ENCODE results near the gene RHCE. TPM values are rescaled to one million over a fixed set of nuclear protein-coding genes. Genes with fewer than 3 reads are reported as not detected.
"Not testable (repeated sequence)": the region's sequence is repeated elsewhere in the genome, so short reads cannot be mapped to it uniquely, and the experiment has no call there.

RHCE gene
- total RNA-seq (2014; rRNA removed; shearing (Covaris generic)), result 0.18 and 0.28 TPM in 2 replicates

GRCh38 chr1:25420715-25421114 lies at the start of gene RHCE:
RHCE (minus strand) TSS chr1:25420825; CDS start chr1:25420786, 39 bp downstream.
- not testable (repeated sequence) for H3K27me3 ChIP-seq; H3K27ac ChIP-seq; H3K9me3 ChIP-seq (replicated peaks); H3K36me3 ChIP-seq; H3K4me1 ChIP-seq; H3K4me3 ChIP-seq; DNase-seq

- Histone ChIP-seq H3K4me1 (no peaks in the 10 kb centered on the region), H3K9me3 (replicated peaks) (no peaks in the 10 kb centered on the region), H3K36me3 (no peaks in the 10 kb centered on the region), H3K27me3 (no peaks in the 10 kb centered on the region), H3K4me3 (no peak overlapping the region), H3K27ac (no peak overlapping the region)
- no peak for DNase-seq
These were observed 48.6 kb upstream of the RHCE start for GRCh38 chr1:25469177-25469576.

GRCh38 chr1:25468033-25468432 lies 47.4 kb upstream of the RHCE start:
- Histone ChIP-seq H3K9me3 (replicated peaks) (no peaks in the 10 kb centered on the region), H3K4me3 (no peak overlapping the region), H3K36me3 (no peaks in the 10 kb centered on the region), H3K27me3 (no peaks in the 10 kb centered on the region), H3K4me1 (no peaks in the 10 kb centered on the region), H3K27ac (no peak overlapping the region)
- no peak for DNase-seq

GRCh38 chr1:25467616-25468015 lies 47.0 kb upstream of the RHCE start:
- DNase-seq, result no peak
- Histone ChIP-seq H3K36me3 (no peaks in the 10 kb centered on the region), H3K4me1 (no peaks in the 10 kb centered on the region), H3K27me3 (no peaks in the 10 kb centered on the region), H3K4me3 (no peak overlapping the region), H3K9me3 (replicated peaks) (no peaks in the 10 kb centered on the region), H3K27ac (no peak overlapping the region)

DNA sequence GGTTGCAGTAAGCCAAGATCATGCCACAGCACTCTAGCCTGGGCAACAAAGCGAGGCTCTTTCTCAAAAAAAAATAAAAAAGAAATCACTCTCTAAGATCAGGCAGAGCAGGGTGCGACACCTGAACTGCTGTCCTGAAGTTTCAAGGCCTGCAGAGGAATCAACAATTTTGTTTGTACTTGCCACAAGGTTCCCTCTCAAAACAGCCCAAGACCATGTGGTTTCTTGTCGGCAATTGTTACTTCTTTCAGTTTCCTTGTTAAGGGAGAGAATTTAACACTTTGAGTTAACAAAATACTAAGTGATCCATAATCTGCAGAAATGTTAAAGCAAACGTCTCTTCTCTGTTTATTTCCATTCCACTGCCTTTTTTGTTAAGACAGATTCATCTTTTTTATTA lies 46.6 kb upstream of the RHCE start:
- Histone ChIP-seq H3K4me1 (no peaks in the 10 kb centered on the region), H3K9me3 (replicated peaks) (no peaks in the 10 kb centered on the region), H3K4me3 (no peak overlapping the region), H3K27me3 (no peaks in the 10 kb centered on the region), H3K36me3 (no peaks in the 10 kb centered on the region), H3K27ac (no peak overlapping the region)
- no peak for DNase-seq

DNA sequence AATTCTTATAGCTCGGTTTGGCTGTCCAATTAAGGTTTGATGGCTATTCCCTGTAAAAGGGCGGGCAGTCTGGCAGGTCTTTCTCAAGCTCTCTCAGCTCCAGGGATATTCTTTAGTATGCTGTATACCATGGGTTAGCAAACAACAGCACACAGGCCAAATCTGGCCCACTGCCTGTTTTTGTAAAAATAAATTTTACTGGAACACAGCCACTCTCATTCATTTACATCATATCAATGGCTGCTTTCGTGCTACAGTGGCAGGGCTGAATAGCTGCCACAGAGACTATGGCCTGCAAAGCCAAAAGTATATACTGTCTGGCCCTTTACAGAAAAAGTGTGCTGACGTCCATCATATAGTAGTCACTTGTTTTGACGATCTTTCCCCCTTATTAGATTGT lies 42.1 kb upstream of the RHCE start:
- H3K36me3 ChIP-seq, result peaks cover 24% of the 10 kb centered on the region
- no peak for DNase-seq
- no peak overlapping the region for H3K4me3 ChIP-seq
- H3K27me3 ChIP-seq, result no peaks in the 10 kb centered on the region
- no peaks in the 10 kb centered on the region for H3K4me1 ChIP-seq
- no peaks in the 10 kb centered on the region for H3K9me3 ChIP-seq (replicated peaks)
- H3K27ac ChIP-seq, result no peak overlapping the region

- H3K27ac ChIP-seq, result no peak overlapping the region
- H3K27me3 ChIP-seq, result no peaks in the 10 kb centered on the region
- H3K4me3 ChIP-seq, result no peak overlapping the region
- no peaks in the 10 kb centered on the region for H3K4me1 ChIP-seq
- no peaks in the 10 kb centered on the region for H3K9me3 ChIP-seq (replicated peaks)
- DNase-seq, result no peak
- peaks cover 24% of the 10 kb centered on the region for H3K36me3 ChIP-seq
These were observed 41.2 kb upstream of the RHCE start for GRCh38 chr1:25461849-25462248.

DNA sequence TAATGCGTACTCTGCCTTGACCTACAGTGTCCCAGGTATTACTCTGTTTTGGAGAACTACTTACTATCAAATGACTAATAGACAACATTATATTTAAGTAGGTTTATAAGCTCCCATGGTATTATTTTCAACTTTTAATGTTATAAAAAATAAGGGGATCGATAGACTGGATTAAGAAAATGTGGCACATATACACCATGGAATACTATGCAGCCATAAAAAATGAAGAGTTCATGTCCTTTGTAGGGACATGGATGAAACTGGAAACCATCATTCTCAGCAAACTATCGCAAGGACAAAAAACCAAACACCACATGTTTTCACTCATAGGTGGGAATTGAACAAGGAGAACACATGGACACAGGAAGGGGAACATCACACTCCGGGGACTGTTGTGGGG lies 40.2 kb upstream of the RHCE start:
- H3K4me1 ChIP-seq; H3K9me3 ChIP-seq (replicated peaks); H3K4me3 ChIP-seq; DNase-seq; H3K27ac ChIP-seq; H3K27me3 ChIP-seq: not testable (repeated sequence)
- peaks cover 27% of the 10 kb centered on the region for H3K36me3 ChIP-seq

- Histone ChIP-seq H3K27me3 (no peaks in the 10 kb centered on the region), H3K9me3 (replicated peaks) (no peaks in the 10 kb centered on the region), H3K4me3 (no peak overlapping the region), H3K4me1 (no peaks in the 10 kb centered on the region), H3K36me3 (peaks cover 32% of the 10 kb centered on the region), H3K27ac (no peak overlapping the region)
- no peak for DNase-seq
These were observed 39.4 kb upstream of the RHCE start for GRCh38 chr1:25460020-25460419.

- no peak for DNase-seq
- Histone ChIP-seq H3K4me1 (no peaks in the 10 kb centered on the region), H3K27me3 (no peaks in the 10 kb centered on the region), H3K36me3 (peaks cover 35% of the 10 kb centered on the region), H3K4me3 (no peak overlapping the region), H3K9me3 (replicated peaks) (no peaks in the 10 kb centered on the region), H3K27ac (no peak overlapping the region)
These were observed 38.1 kb upstream of the RHCE start for GRCh38 chr1:25458541-25459298.

- H3K27ac ChIP-seq, result no peak overlapping the region
- H3K4me3 ChIP-seq, result no peak overlapping the region
- peaks cover 35% of the 10 kb centered on the region for H3K36me3 ChIP-seq
- H3K27me3 ChIP-seq, result no peaks in the 10 kb centered on the region
- H3K4me1 ChIP-seq, result no peaks in the 10 kb centered on the region
- DNase-seq, result no peak
- H3K9me3 ChIP-seq (replicated peaks), result no peaks in the 10 kb centered on the region
These were observed 35.9 kb upstream of the RHCE start for GRCh38 chr1:25456502-25456901.

GRCh38 chr1:25451908-25452307 lies 31.3 kb upstream of the RHCE start:
- peaks cover 14% of the 10 kb centered on the region for H3K36me3 ChIP-seq
- H3K9me3 ChIP-seq (replicated peaks), result no peaks in the 10 kb centered on the region
- no peak overlapping the region for H3K27ac ChIP-seq
- H3K27me3 ChIP-seq, result no peaks in the 10 kb centered on the region
- H3K4me1 ChIP-seq, result peaks cover 9% of the 10 kb centered on the region
- no peak for DNase-seq
- no peak overlapping the region for H3K4me3 ChIP-seq

GRCh38 chr1:25450891-25451290 lies 30.3 kb upstream of the RHCE start:
- no peak overlapping the region for H3K4me3 ChIP-seq
- no peak overlapping the region for H3K27ac ChIP-seq
- H3K4me1 ChIP-seq, result peaks cover 13% of the 10 kb centered on the region
- DNase-seq, result no peak
- H3K9me3 ChIP-seq (replicated peaks), result no peaks in the 10 kb centered on the region
- H3K36me3 ChIP-seq, result peaks cover 10% of the 10 kb centered on the region
- H3K27me3 ChIP-seq, result no peaks in the 10 kb centered on the region

DNA sequence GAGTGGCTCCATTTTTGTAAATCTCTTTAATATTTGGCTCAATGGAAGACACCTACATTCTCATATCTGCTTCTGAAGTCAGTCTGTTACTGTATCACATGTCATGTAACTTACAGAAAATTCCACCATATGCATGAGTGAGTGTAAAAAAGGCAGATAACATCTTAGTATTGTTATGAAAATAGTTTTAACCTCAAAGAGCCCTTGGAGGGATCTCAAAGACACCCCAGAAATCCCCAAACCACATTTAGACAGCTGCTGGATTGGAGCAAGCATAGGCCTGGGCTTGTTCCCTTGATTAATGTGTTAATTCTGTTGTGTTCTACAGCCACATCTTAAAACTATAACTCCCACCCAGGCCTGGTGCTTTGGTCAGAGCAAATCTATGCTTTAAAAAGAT lies 26.9 kb upstream of the RHCE start:
- no peaks in the 10 kb centered on the region for H3K9me3 ChIP-seq (replicated peaks)
- peaks cover 3% of the 10 kb centered on the region; the same call in 1 of the 2 replicates for H3K36me3 ChIP-seq
- peak; percentile 65 to 81 for DNase-seq
- H3K4me1 ChIP-seq, result peaks cover 17% of the 10 kb centered on the region
- H3K27ac ChIP-seq, result no peak overlapping the region
- no peaks in the 10 kb centered on the region for H3K27me3 ChIP-seq
- H3K4me3 ChIP-seq, result no peak overlapping the region

- H3K27me3 ChIP-seq, result no peaks in the 10 kb centered on the region
- no peak for DNase-seq
- no peak overlapping the region for H3K27ac ChIP-seq
- H3K4me1 ChIP-seq, result peaks cover 17% of the 10 kb centered on the region
- no peaks in the 10 kb centered on the region for H3K9me3 ChIP-seq (replicated peaks)
- peaks cover 2% of the 10 kb centered on the region; the same call in 1 of the 2 replicates for H3K36me3 ChIP-seq
- no peak overlapping the region for H3K4me3 ChIP-seq
These were observed 25.4 kb upstream of the RHCE start for GRCh38 chr1:25445993-25446538.

DNA sequence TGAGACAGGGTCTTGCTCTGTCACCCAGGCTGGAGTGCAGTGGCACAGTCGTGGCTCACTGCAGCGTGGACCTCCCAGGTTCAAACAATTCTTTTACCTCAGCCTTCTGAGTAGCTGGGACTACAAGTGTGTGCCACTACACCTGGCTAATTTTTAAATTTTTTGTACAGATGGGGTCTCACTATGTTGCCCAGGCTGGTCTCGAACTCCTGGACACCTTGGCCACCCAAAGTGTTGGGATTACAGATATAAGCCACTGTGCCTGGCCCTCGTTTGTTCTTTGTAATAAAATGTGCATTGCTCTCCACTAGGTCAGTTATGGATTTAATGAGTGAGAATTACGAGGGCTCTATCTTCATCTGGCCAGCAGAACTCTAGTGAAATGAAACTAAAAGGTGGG lies 24.0 kb upstream of the RHCE start:
- not testable (repeated sequence) for H3K9me3 ChIP-seq (replicated peaks); H3K27me3 ChIP-seq; H3K27ac ChIP-seq; H3K4me3 ChIP-seq; H3K36me3 ChIP-seq; DNase-seq
- H3K4me1 ChIP-seq, result peaks cover 17% of the 10 kb centered on the region

Data from SJCRH30 (cell line).